DND-41 (cell line): ENCODE results near the gene CLECL1.
"Not testable (repeated sequence)": the region's sequence is repeated elsewhere in the genome, so short reads cannot be mapped to it uniquely, and the experiment has no call there.

ENCODE experiments used
- ATAC-seq: fragments of 200-7000 bp; cut with Tn5 transposase; 3 replicates; pipeline ENCODE4 v1.9.1; 2021; ENCODE audit warnings: low read depth; ENCODE audit not compliant: insufficient read depth
- DNase-seq: peaks from one replicate; pipeline ENCODE4 v3.0.0-alpha.2; 2020
- H2AFZ ChIP-seq: 2 replicates; pipeline ENCODE4 v1.6.0; 2012; ENCODE audit warnings: low read depth, low read length
- H3K27ac ChIP-seq: 2 replicates; pipeline ENCODE4 v1.5.1; 2012; ENCODE audit warnings: low read length, inconsistent platforms
- H3K27me3 ChIP-seq: fragments of 200-600 bp; sonication (generic); 2 replicates; pipeline ENCODE4 v1.6.0; 2012; ENCODE audit warnings: low read length, mild to moderate bottlenecking, inconsistent platforms; ENCODE audit not compliant: insufficient read depth, poor library complexity
- H3K36me3 ChIP-seq: 2 replicates; pipeline ENCODE4 v1.5.1; 2012; ENCODE audit warnings: low read length, inconsistent platforms; ENCODE audit not compliant: insufficient read depth
- H3K4me1 ChIP-seq: 2 replicates; pipeline ENCODE4 v1.5.1; 2012; ENCODE audit warnings: mild to moderate bottlenecking, low read length; ENCODE audit not compliant: insufficient read depth
- H3K4me2 ChIP-seq: 2 replicates; pipeline ENCODE4 v1.6.0; 2012; ENCODE audit warnings: mild to moderate bottlenecking, moderate library complexity, low read length, inconsistent platforms; ENCODE audit not compliant: insufficient read depth
- H3K4me3 ChIP-seq, 2 experiments: fragments of 200-600 bp in 1 of 2; shearing (Covaris generic) in 1 of 2; 2 replicates each; pipeline ENCODE4 v1.5.1; 2012 to 2016; ENCODE audit warnings: inconsistent platforms in 2 of 2, low read length in 2 of 2, mild to moderate bottlenecking in 2 of 2, low read depth in 1 of 2, moderate library complexity in 1 of 2
- H3K79me2 ChIP-seq: 2 replicates; pipeline ENCODE4 v1.6.0; 2012; ENCODE audit warnings: low read length, inconsistent platforms; ENCODE audit not compliant: insufficient read depth
- H3K9ac ChIP-seq: 2 replicates; pipeline ENCODE4 v1.6.0; 2012; ENCODE audit warnings: low read depth, mild to moderate bottlenecking, inconsistent platforms, low read length, moderate library complexity
- H3K9me3 ChIP-seq: 2 replicates; pipeline ENCODE4 v1.5.1; 2012; ENCODE audit warnings: low read length, moderate library complexity, mild to moderate bottlenecking, inconsistent platforms; ENCODE audit not compliant: insufficient read depth, severe bottlenecking
- H4K20me1 ChIP-seq: 2 replicates; pipeline ENCODE4 v1.6.0; 2012; ENCODE audit warnings: low read length; ENCODE audit not compliant: insufficient read depth
- EZH2 ChIP-seq: IDR thresholded peaks from 3 replicates; pipeline ENCODE4 v1.6.1; 2012; ENCODE audit warnings: borderline replicate concordance, low read depth, mild to moderate bottlenecking, moderate library complexity, low read length, inconsistent platforms; ENCODE audit not compliant: severe bottlenecking
- TF ChIP-seq, protein P1 (sequence below): IDR thresholded peaks from 2 replicates; pipeline ENCODE4 v1.5.1; 2012; ENCODE audit warnings: borderline replicate concordance, low read length, moderate library complexity, mild to moderate bottlenecking; ENCODE audit not compliant: poor library complexity, severe bottlenecking; ENCODE audit errors: extremely low read depth

CLECL1 gene

DNA sequence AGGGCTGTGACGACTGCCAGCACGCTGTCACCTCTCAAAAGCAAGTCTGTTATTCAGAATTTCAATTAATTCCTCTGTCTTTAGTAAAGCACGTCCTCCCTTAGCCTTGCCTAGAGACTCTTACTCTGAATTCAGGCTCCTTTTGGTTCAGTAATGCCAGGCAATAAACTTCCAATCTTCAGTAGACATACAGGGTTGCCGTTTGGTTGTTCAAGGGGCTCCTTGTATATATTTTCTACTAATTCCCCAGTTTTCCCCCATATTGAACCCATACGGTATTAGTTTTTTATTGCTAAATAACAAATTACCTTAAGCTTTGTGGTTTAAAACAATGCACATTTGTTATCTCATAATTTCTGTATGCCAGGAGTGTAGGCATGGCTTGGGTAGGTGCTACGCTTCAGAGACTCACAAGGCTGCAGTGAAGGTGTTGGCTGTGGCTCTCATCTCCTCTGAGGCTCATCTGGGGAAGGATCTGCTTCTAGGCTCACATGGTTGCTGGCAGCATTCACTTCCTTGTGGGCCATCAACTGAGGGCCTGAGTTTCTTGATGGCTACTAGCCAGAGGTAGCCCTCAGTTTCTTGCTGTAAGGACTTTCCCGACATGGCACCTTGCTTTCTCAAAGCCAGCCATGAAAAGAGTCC is 7.3 kb upstream of the CLECL1 start:
- Histone ChIP-seq H4K20me1 (no peaks in the 10 kb centered on the region), H3K4me1 (peaks cover 39% of the 10 kb centered on the region), H3K4me2 (no peak overlapping the region), H2AFZ (no peak overlapping the region), H3K9ac (no peak overlapping the region), H3K27me3 (peaks cover 10% of the 10 kb centered on the region), H3K4me3 (no peak overlapping the region), H3K36me3 (no peaks in the 10 kb centered on the region), H3K9me3 (no peaks in the 10 kb centered on the region), H3K79me2 (no peaks in the 10 kb centered on the region), H3K27ac (no peak overlapping the region)
- DNase-seq (no peak), ATAC-seq (no peak)
- no peak for TF ChIP-seq EZH2
- TF ChIP-seq, protein P1, sequence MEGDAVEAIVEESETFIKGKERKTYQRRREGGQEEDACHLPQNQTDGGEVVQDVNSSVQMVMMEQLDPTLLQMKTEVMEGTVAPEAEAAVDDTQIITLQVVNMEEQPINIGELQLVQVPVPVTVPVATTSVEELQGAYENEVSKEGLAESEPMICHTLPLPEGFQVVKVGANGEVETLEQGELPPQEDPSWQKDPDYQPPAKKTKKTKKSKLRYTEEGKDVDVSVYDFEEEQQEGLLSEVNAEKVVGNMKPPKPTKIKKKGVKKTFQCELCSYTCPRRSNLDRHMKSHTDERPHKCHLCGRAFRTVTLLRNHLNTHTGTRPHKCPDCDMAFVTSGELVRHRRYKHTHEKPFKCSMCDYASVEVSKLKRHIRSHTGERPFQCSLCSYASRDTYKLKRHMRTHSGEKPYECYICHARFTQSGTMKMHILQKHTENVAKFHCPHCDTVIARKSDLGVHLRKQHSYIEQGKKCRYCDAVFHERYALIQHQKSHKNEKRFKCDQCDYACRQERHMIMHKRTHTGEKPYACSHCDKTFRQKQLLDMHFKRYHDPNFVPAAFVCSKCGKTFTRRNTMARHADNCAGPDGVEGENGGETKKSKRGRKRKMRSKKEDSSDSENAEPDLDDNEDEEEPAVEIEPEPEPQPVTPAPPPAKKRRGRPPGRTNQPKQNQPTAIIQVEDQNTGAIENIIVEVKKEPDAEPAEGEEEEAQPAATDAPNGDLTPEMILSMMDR = no peak

DNA sequence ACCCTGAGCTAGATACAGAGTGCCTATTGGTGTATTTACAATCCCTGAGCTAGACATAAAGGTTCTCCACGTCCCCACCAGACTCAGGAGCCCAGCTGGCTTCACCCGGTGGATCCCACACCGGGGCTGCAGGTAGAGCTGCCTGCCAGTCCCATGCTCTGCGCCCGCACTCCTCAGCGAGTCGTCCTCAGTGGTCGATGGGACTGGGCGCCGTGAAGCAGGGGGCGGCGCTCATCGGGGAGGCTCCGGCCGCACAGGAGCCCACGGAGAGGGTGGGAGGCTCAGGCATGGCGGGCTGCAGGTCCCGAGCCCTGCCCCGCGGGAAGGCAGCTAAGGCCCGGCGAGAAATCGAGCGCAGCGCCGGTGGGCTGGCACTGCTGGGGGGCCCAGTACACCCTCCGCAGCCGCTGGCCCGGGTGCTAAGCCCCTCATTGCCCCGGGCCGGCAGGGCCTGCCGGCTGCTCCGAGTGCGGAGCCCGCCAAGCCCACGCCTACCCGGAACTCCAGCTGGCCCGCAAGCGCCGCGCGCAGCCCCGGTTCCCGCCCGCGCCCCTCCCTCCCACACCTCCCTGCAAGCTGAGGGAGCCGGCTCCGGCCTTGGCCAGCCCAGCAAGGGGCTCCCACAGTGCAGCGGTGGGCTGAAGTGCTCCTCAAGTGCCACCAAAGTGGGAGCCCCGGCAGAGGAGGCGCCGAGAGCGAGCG is 6.7 kb upstream of the CLECL1 start:
- peaks cover 39% of the 10 kb centered on the region for H3K4me1 ChIP-seq
- not testable (repeated sequence) for H3K4me2 ChIP-seq, H3K4me3 ChIP-seq, H3K36me3 ChIP-seq, H3K9me3 ChIP-seq, H2AFZ ChIP-seq, H4K20me1 ChIP-seq, H3K27ac ChIP-seq, H3K79me2 ChIP-seq, DNase-seq, H3K27me3 ChIP-seq, ATAC-seq, H3K9ac ChIP-seq

- not testable (repeated sequence) for H3K4me2 ChIP-seq, H3K9ac ChIP-seq, H3K27me3 ChIP-seq, H3K9me3 ChIP-seq, H4K20me1 ChIP-seq, H3K4me3 ChIP-seq, H3K27ac ChIP-seq, H3K79me2 ChIP-seq, H2AFZ ChIP-seq, H3K36me3 ChIP-seq, DNase-seq, ATAC-seq
- H3K4me1 ChIP-seq = peaks cover 39% of the 10 kb centered on the region
These were observed 6.0 kb upstream of the CLECL1 start for GRCh38 chr12:9738905-9739304.

- Histone ChIP-seq H3K4me3 (no peak overlapping the region), H3K9me3 (no peaks in the 10 kb centered on the region), H3K27me3 (peaks cover 2% of the 10 kb centered on the region), H3K4me2 (no peak overlapping the region), H3K9ac (no peak overlapping the region), H2AFZ (no peak overlapping the region), H3K4me1 (peaks cover 22% of the 10 kb centered on the region), H3K79me2 (no peaks in the 10 kb centered on the region), H3K27ac (no peak overlapping the region), H4K20me1 (no peaks in the 10 kb centered on the region), H3K36me3 (no peaks in the 10 kb centered on the region)
- DNase-seq (no peak), ATAC-seq (no peak)
- no peak for TF ChIP-seq EZH2
- TF ChIP-seq, protein P1 = no peak
These were observed 4.2 kb upstream of the CLECL1 start for GRCh38 chr12:9736936-9737705.
